HG03095 (cell line): ENCODE data around the gene ERBB4.
"Not testable (repeated sequence)": the region's sequence is repeated elsewhere in the genome, so short reads cannot be mapped to it uniquely, and the experiment has no call there.

Experiments
- ATAC-seq: cut with Tn5 transposase; IDR thresholded peaks from one replicate; pipeline ENCODE4 v1.9.1; 2021; ENCODE audit warnings: moderate library complexity; ENCODE audit not compliant: unreplicated experiment

ERBB4 gene

DNA sequence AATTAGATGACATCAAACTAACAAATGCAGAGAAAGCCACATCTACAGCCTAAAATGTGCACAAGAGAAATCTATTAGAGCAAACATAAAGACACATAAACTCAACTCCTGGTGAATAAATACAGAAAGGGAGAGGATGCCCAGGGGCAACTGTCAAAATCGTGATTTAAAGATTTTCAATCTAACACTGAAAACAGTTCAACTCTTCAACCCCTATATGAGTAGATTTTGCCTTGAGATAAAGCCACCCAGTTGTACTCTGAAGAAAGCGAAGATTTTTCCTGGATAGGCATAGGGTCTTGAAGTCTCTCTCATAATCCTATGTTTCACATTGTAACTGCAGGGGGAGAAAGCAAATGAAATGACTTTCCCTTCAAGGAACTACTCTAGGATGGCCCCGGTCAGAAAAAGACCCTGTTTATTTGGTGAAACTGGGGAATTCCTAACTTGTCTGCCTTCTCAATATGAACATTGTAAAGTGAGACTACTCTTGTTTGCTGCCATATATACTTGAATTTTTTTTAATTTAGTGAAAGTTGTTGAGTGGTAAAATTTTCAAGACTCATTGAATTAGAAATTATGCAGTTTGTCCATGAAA, 226.7 kb downstream of the ERBB4 start:
- ATAC-seq: no peak

DNA sequence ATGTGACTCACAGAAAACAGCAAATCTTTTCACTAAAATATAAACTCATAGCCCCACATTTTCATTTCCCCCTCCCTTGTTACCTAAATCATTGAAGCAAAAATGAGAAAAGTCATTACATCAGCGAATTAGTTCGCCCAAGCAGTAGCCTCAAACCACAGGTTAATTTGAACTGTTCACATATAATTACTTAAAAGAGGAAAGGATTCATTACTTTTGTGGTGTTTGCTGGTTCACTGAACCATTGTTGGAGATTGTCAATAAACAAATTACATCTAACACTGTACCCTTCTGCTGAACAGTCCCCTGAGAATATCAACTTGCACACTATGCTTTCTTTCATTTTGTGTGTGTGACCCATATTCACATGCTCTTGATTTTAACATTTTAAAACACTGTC, 238.7 kb downstream of the ERBB4 start:
- no peak for ATAC-seq

DNA sequence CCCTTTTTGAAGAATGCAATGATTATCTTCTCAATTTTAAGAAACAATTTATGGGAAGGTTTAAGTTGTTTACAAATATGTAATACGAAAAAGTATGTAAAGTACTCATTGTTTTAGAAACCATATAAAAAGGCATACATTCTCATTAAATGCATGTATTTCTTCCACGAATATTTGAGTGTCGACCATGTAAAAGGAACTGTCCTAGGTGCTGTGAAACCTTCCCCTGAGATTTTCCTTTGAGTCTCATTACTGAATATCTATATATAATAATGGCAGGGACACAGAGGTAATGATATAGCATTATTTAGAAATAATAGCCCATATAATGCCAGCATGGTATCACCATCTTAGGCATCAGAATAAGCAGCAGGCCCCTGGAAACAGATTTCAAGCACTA, 239.3 kb downstream of the ERBB4 start:
- no peak for ATAC-seq

DNA sequence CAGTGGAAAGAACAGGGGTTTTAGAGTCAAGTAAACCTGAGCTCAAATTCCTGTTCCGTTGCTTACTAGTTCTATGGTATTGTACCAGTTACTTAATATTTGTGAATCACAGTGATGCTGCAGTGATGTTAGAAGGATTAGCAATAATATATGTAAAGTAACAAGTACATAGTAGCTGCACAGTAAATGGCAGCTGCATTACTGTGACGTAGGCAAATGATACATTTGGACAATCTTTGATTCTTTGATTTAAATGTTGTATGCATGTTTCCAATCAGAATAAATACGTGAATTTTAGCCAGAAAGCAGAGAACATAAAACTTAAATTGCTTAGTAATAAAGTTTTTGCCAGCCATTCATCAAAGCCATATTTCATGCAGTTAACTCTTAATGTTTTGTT, 243.0 kb downstream of the ERBB4 start:
- no peak for ATAC-seq

DNA sequence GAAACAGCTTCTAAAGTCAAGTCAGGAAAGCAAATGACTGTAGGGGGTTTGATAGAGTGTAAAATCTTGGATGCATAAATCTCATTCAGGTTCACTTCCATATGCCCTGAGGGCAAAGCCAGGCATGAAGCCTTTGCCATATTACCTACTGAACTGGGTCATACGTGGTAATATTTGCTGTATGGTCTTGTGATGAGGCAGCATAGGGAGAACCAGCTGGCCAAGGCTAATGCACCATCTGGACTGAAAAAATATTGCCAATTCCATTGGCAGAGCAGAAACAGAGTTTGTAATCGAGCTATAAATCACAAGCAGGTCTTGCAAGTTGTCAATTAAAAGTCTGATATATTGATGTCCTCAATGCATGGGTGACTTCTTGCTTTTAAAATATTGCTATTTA, 243.8 kb downstream of the ERBB4 start:
- ATAC-seq: no peak

DNA sequence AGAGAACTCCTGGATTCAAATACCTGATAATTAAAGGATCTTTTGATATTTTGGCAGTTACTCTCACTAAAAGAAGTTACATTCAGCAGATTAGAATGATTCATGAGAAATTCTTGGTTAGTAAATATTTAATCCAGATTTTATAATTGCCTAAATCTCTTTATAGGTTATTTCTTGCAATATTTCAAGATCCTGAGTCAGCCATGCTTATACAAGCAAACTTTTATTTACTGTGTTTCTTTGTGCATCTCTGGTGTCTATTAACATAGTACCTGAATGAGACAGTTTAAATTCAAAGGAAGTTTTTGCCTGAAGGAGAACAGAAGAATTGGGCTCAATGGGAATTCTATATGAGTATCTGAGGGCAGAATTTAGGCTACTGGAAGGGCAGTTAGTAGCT, 249.3 kb downstream of the ERBB4 start:
- ATAC-seq: no peak

DNA sequence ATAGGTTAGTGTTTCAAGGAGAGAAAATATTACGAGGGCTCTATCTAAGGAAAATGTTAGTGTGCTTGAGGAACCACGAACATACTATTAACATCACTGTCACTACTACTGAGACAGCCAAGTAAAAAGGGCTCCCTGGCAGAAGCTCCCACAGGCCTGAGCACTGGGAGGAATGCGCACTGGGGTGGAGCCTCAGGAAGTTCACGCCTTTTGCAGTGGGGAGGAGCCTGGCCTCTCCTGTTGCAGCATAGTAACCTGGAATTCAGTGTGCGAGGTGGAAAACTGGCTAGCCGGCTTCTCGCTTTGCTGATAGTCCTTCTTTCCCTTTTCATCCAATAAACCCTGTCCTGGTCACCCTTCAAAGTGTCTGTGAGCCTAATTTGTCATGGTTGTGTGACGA, 250.3 kb downstream of the ERBB4 start:
- no peak for ATAC-seq

DNA sequence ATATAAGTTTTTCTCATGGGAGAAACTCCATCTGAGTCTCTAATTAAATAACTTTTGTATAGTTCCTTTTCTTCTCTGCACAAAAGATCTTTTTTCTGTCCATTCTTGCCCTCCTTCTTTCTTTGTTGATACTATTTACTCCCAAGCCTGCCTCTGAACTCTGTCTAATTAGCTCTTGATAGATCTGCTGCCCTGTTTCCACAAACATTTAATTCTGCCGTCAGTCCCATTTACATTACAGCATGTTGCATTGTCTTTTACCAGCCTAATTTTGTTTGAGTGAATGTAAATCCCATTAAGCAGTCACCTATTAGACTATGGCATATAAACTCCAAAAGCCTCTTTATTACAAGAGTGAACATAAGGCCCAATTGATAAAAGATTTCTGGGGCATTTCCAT, 254.4 kb downstream of the ERBB4 start:
- no peak for ATAC-seq

DNA sequence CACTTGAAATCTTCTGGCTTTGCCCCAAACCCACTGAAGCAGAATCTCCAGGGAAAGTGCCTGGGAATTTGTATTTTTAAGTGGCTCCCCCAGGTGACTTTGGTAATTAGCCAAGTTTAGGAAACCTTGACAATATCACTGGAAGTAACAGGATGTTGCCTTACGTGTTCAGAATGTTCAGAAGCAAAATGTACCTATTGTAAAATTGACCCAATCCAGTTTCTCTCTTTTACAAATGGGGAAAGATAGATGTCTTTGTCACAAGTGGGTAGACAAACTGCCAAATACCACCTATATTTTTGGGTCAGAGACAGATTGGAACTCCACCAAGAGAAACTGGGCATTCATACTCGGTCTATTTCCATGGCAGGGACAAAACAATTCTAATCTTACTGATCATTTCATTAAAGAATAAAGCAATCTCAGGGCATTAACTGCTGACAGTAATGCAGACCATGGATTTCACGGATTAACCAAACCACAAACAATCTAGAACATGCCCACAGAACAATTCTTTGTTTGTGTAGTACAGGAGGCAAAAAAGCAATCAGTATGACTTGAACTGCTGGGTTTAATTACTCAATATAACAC, 255.8 kb downstream of the ERBB4 start:
- ATAC-seq: no peak

DNA sequence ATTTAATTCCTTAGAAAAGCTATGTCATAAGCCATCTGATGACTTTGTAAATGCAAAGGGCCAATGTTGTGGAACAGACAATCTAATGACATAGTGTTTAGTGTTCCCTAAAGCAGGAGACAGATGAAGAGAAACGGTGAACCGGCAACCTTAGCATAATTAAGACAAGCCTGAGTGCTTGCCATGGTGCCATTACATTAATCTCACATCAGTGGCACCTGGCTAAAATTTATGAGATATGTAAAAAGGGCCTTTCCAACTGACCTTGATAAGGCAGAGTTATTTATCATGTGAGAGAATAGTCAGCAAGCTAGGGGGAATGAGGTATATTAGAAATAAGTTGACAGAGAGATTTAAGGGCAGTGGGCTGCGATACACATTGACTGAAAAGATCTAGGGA, 261.8 kb downstream of the ERBB4 start:
- no peak for ATAC-seq

DNA sequence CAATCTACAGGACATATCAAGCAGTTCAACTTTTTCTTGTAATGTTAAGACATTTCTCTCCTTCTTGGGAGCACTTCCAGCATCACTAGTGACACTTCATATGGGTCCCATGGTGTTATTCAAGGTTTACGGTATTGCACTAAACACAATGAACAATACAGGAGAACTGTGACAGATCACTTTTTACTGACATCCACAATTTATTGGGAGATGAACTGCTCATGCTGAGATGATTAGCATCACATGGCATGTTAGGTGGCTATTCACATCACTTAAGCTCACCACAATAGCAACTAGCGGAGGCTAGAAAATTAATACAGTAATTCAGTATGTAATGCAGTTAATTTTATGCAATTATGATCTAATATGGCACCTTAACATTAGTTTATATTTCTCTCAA, 264.4 kb downstream of the ERBB4 start:
- ATAC-seq: no peak

DNA sequence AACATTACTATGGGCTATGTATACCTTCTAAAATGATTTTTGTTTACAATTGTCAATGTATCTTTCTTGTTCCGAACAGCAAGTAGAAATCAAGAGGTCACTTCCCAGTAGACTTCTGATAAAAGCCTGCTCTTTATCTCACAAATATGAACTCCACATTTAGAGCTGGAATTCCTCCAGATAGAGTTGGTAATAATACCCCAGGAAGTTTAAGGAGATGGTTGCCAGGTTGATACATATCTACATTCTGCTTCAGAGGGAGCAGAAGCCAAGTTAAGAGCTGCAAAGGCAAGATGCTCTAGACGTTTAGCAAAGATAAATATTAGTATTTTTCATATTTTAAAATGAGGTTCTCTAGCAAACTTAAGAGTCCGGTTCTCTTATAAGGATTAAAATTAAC, 267.0 kb downstream of the ERBB4 start:
- ATAC-seq: no peak

DNA sequence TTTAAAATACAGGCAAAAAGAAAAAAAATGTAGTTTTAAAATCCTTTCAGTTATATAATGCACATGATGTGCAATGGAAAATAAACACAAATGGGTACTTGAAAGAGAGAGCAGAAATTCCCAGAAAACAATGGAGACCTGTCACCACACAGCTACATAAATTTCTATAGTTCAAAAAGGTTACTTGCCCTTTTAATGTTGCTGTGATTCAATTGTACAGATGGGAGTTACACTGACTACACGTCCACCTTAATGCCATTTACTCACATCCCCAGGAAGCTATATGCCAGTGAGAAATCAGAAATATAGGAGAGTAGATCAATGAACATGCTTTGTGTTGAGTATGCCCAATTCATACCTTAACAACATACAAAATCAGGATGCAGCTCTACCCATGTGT, 269.6 kb downstream of the ERBB4 start:
- ATAC-seq: no peak

DNA sequence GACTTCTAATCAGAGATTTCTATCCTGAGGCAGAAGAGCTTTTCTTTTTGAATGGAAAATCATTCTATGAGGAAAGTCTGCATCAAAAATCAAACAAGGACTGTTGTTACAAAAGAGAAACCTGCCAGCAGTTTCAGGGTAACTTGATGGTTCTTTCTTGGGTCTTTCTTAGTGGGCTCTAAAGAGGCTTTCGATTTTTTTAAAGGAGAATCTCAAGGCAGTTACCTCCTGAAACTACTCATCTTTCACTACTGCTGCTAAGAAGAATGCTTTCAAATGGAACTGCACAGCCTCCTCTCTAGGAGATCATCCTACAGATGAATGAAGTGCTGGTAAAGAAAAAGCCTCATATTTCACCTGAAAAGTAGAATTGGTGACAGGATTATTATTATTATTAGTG, 272.3 kb downstream of the ERBB4 start:
- no peak for ATAC-seq

DNA sequence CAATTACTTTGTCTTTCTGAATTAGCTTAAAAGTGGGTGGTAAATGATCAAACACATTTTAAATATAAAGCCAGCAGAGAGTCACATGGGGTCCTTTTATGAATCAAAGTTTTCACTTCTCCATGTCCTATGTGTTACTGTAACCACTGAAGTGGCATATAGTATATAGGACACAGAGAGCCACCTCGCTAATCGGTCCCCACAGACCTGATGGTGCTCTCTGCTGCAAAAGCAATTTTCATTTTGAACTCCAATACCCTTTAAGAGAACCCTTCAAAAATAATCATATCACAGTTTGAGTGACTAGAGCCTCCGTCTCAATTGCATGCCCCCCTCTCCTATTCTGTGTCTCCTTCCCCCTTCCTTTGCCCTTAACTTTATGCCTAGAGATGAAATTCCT, 272.8 kb downstream of the ERBB4 start:
- no peak for ATAC-seq

DNA sequence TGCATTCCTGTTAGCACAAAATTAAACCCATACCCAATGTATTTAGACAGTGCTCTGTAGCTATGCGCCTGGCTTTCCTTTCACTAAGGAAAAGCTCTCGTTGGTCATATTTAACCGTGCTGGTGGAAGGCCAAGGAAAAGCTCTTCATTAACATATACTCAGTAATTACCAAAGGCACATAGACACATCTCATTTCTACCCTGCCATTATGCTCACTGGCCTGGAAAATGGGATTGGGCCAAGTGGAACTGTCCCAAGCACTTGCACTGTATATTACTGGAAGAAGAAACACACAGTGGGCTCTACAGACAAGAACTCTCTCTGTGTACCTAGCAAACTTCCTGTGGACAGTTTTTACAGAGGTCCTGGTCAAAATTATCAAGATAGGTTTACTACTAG, 274.4 kb downstream of the ERBB4 start:
- ATAC-seq: no peak

DNA sequence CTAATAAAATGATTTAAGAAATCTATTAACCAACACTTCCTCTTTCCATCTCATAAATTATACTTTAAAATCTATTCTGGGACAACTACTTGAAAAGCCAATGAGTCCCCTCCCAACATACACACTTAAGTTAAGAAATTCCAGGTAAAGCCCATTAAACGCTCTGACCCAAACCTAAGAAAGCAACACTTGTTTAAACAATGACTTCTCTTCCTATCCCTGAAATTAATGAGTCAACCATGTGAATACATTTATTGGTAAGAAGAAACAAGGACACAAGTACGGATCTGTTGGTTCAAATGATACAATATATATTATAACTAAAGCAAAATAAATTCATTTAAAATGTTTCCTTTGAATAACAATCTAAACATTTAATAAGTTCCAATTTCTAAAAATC, 279.4 kb downstream of the ERBB4 start:
- ATAC-seq: no peak

DNA sequence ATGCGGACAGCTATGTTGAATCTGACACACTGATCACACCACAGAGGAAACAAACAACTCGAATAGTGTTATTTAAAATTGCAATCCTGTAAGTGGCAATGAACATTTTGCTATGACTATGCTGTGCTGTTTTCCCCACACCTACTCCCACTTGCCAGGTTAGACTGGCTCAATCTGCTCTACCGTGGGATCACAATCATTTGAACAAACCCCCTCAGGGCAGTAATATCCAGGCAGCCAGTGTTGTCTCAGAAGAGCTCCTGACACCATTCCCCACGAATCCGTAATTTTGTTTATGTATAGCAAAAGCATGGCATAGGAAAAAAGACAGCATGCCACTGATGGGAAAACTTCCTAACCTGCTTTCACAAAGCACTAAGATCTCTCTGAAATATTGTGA, 284.3 kb downstream of the ERBB4 start:
- ATAC-seq: no peak

DNA sequence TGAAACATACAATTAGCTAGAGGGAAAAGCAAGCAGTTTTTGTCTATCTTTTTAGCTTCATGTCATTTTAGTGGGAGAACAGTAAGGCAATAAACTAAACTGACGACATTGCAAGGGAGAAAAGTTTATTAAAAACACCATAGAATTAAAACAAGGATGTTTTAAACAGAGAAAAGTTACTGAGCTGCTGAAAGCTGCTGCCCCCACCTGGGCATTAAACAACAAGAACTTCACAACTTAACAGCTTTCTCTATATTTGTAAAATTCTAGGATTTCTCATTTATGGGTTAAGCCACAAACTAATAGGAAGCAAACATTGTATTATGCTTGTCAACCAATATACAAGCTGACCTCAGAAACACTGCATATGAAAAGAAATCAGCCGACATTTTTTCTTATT, 289.2 kb downstream of the ERBB4 start:
- no peak for ATAC-seq

DNA sequence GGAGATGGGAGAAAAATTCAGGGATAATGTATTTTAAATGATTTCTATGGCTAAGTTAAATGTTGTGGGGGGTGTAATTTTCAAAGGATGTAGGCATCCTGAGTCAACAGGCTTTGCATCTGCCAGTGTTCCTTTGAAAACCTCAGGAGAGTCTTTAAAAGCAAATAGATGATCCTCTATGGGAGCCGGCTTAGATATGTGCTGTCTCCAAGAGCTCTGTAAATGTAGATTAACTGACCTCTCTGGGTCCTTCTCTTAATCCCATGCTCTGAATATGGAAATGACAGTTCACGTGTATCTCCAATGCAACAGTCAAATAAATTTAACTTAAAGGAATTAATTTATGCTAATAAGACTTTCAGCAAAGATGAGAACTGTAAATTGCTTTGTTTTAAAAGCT, 292.7 kb downstream of the ERBB4 start:
- ATAC-seq: no peak

DNA sequence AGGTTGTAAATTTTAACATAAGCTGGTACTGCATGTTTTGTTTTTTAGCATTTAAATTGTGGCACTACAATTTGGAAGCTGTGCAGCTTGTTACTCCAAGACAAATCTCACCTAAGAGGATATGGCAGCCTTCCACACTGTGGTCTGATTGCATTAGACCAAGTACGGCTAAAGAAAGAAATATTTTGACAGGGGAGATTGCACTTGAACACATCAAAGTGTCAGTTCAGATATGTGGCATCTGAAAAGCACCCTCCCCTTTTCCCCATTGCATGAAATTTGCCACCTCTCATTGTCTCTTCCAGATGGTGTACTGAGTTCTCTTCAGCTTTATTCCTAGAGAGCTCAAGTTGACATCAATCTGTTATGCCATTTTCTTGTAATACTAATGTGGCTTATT, 295.9 kb downstream of the ERBB4 start:
- no peak for ATAC-seq

DNA sequence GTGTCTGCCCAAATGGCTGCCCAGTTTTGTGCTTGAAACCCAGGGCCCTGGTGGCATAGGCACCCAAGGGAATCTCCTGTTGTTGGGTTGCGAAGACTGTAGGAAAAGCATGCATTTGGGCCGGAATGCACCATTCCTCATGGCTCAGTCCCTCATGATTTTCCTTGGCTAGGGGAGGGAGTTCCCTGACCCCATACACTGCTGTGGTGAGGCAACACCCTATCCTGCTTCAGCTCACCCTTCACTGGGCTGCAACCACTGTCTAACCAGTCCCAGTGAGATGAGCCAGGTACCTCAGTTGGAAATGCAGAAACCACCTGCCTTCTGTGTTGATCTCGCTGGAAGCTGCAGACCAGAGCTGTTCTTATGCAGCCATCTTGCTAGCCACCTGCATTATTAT, 300.4 kb downstream of the ERBB4 start:
- ATAC-seq: not testable (repeated sequence)

DNA sequence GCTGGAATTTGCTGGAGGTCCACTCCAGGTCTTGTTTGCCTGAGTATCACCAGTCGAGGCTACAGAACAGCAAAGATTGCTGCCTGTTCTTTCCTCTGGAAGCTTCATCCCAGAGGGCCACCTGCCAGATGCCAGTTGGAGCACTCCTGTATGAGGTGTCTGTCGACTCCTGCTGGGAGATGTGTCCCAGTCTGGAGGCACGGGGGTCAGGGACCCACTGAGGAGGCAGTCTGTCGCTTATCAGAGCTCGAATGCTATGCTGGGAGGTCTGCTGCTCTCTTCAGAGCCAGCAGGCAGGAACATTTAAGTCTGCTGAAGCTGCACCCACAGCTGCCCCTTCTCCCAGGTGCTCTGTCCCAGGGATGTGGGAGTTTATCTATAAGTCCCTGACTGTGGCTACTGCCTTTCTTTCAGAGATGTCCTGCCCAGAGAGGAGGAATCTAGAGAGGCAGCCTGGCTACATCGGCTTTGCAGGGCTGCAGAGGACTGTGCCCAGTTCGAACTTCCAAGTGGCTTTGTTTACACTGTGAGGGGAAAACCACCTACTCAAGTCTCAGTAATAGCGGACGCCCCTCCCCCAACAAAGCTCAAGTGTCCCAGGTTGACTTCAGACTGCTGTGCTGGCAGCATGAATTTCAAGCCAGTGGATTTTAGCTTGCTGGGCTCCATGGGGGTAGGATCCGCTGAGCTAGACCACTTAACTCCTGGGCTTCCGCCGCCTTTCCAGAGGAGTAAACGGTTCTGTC, 301.1 kb downstream of the ERBB4 start:
- no peak for ATAC-seq
